ENCODE results near the gene TSPAN14.

- TF ChIP-seq, protein P1, sequence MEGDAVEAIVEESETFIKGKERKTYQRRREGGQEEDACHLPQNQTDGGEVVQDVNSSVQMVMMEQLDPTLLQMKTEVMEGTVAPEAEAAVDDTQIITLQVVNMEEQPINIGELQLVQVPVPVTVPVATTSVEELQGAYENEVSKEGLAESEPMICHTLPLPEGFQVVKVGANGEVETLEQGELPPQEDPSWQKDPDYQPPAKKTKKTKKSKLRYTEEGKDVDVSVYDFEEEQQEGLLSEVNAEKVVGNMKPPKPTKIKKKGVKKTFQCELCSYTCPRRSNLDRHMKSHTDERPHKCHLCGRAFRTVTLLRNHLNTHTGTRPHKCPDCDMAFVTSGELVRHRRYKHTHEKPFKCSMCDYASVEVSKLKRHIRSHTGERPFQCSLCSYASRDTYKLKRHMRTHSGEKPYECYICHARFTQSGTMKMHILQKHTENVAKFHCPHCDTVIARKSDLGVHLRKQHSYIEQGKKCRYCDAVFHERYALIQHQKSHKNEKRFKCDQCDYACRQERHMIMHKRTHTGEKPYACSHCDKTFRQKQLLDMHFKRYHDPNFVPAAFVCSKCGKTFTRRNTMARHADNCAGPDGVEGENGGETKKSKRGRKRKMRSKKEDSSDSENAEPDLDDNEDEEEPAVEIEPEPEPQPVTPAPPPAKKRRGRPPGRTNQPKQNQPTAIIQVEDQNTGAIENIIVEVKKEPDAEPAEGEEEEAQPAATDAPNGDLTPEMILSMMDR (IDR thresholded peaks at IDR 0.05): no peak
- TF ChIP-seq EP300 (IDR thresholded peaks at IDR 0.05) (no peak), POLR2A (IDR thresholded peaks at IDR 0.05; ENCODE audit: low read depth) (no peak)
Measured at GRCh38 chr10:80536361-80536835, 82.3 kb downstream of the TSPAN14 start.

Measured in esophagus muscularis mucosa (tissue), 4 donors.